ENCODE data around the gene PURB.

GRCh38 chr7:44898039-44898438 lies 12.7 kb upstream of the PURB start:
- TF ChIP-seq TAF1 (conservative IDR thresholded peaks at IDR 0.05): no peak
- no peak for TF ChIP-seq CTCF (IDR thresholded peaks at IDR 0.05; ENCODE audit: low read depth, low read length, missing input control)
- no peak for TF ChIP-seq MAX (IDR thresholded peaks at IDR 0.05)
- no peak for TF ChIP-seq RAD21 (IDR thresholded peaks at IDR 0.05)
- TF ChIP-seq ZBTB33 (IDR thresholded peaks at IDR 0.05): no peak
- no peak for TF ChIP-seq REST (IDR thresholded peaks at IDR 0.05)
- TF ChIP-seq YY1 (IDR thresholded peaks at IDR 0.05): no peak
- no peak for TF ChIP-seq JUND (IDR thresholded peaks at IDR 0.05)

Data from liver (tissue), 3 donors.